Mesenchymal stem cell (in vitro differentiated cells and primary cell): ENCODE data around the gene KIN.

Source experiments
- DNase-seq: peaks from one replicate; pipeline ENCODE4 v3.0.0-alpha.2; 2013
- H2AFZ ChIP-seq: one replicate; pipeline ENCODE4 v1.6.1; 2013; ENCODE audit warnings: low read depth, mild to moderate bottlenecking, control low read depth, inconsistent platforms, low read length, moderate library complexity
- H2AK5ac ChIP-seq: 2 replicates; pipeline ENCODE4 v1.6.1; 2013; ENCODE audit warnings: low read length, moderate library complexity, mild to moderate bottlenecking, inconsistent platforms; ENCODE audit not compliant: severe bottlenecking
- H2BK120ac ChIP-seq: one replicate; pipeline ENCODE4 v1.6.1; 2013; ENCODE audit warnings: low read depth, mild to moderate bottlenecking, inconsistent platforms, low read length, moderate library complexity
- H2BK12ac ChIP-seq, 2 experiments: one replicate each; pipeline ENCODE4 v1.6.1; 2013; ENCODE audit warnings: inconsistent platforms in 2 of 2, low read length in 2 of 2, mild to moderate bottlenecking in 2 of 2, moderate library complexity in 2 of 2, control low read depth in 1 of 2
- H2BK15ac ChIP-seq: one replicate; pipeline ENCODE4 v1.6.1; 2013; ENCODE audit warnings: mild to moderate bottlenecking, low read depth, inconsistent platforms; ENCODE audit not compliant: poor library complexity, severe bottlenecking
- H2BK5ac ChIP-seq: 2 replicates; pipeline ENCODE4 v1.6.1; 2013; ENCODE audit warnings: low read depth, mild to moderate bottlenecking, low read length, control low read depth, inconsistent platforms; ENCODE audit not compliant: poor library complexity, severe bottlenecking
- H3K14ac ChIP-seq, 2 experiments: one replicate each; pipeline ENCODE4 v1.6.1; 2013; ENCODE audit warnings: inconsistent platforms in 2 of 2, low read length in 2 of 2, control low read depth in 1 of 2, mild to moderate bottlenecking in 1 of 2, moderate library complexity in 1 of 2
- H3K18ac ChIP-seq, 2 experiments: one replicate each; pipeline ENCODE4 v1.6.1; 2013; ENCODE audit warnings: inconsistent platforms in 2 of 2, low read length in 2 of 2, control low read depth in 1 of 2, low read depth in 1 of 2, mild to moderate bottlenecking in 1 of 2
- H3K23ac ChIP-seq, 2 experiments: one replicate each; pipeline ENCODE4 v1.6.1; 2013; ENCODE audit warnings: inconsistent platforms in 2 of 2, low read length in 2 of 2, mild to moderate bottlenecking in 2 of 2, moderate library complexity in 2 of 2, control low read depth in 1 of 2
- H3K27ac ChIP-seq: 2 replicates; pipeline ENCODE4 v1.5.1; 2013; ENCODE audit warnings: mild to moderate bottlenecking, moderate library complexity, low read length, control low read depth, inconsistent platforms; ENCODE audit not compliant: poor library complexity, severe bottlenecking
- H3K27me3 ChIP-seq, 2 experiments: 2 replicates each; pipeline versions ENCODE4 v1.6.1 to v1.7.0; 2013; ENCODE audit warnings: low read length in 2 of 2, mild to moderate bottlenecking in 2 of 2, moderate library complexity in 2 of 2, control low read depth in 1 of 2, inconsistent platforms in 1 of 2; ENCODE audit not compliant: control insufficient read depth in 1 of 2, insufficient read depth in 1 of 2
- H3K36me3 ChIP-seq, 2 experiments: 2 replicates each; pipeline versions ENCODE4 v1.6.1 to v1.7.0; 2013; ENCODE audit warnings: low read length in 2 of 2, control low read depth in 1 of 2, inconsistent platforms in 1 of 2, low read depth in 1 of 2, mild to moderate bottlenecking in 1 of 2; ENCODE audit not compliant: insufficient read depth in 2 of 2, control insufficient read depth in 1 of 2
- H3K4ac ChIP-seq, 2 experiments: one replicate each; pipeline ENCODE4 v1.6.1; 2013; ENCODE audit warnings: inconsistent platforms in 2 of 2, low read length in 2 of 2, mild to moderate bottlenecking in 2 of 2, moderate library complexity in 2 of 2, control low read depth in 1 of 2, low read depth in 1 of 2
- H3K4me1 ChIP-seq: 2 replicates; pipeline ENCODE4 v1.6.1; 2013; ENCODE audit warnings: low read depth, low read length, control low read depth; ENCODE audit not compliant: control insufficient read depth, insufficient read depth
- H3K4me2 ChIP-seq: 2 replicates; pipeline ENCODE4 v1.6.1; 2013; ENCODE audit warnings: low read length, mild to moderate bottlenecking, inconsistent platforms; ENCODE audit not compliant: poor library complexity, severe bottlenecking
- H3K4me3 ChIP-seq, 2 experiments: 2 replicates each; pipeline versions ENCODE4 v1.5.1 to v1.7.0; 2013; ENCODE audit warnings: low read length in 2 of 2, mild to moderate bottlenecking in 2 of 2, control low read depth in 1 of 2, low read depth in 1 of 2; ENCODE audit not compliant: insufficient read depth in 1 of 2
- H3K79me1 ChIP-seq: replicated peaks from 2 replicates; pipeline ENCODE4 v1.6.1; 2013; ENCODE audit warnings: mild to moderate bottlenecking, control low read depth, low read length, inconsistent platforms; ENCODE audit not compliant: poor library complexity, severe bottlenecking
- H3K9ac ChIP-seq: 2 replicates; pipeline ENCODE4 v1.7.0; 2013; ENCODE audit warnings: mild to moderate bottlenecking, low read length, moderate library complexity
- H3K9me3 ChIP-seq: 2 replicates; pipeline ENCODE4 v1.7.0; 2013; ENCODE audit warnings: mild to moderate bottlenecking, low read length; ENCODE audit not compliant: control insufficient read depth
- H4K8ac ChIP-seq: one replicate; pipeline ENCODE4 v1.6.1; 2013; ENCODE audit warnings: inconsistent platforms, mild to moderate bottlenecking, low read length, moderate library complexity
- H4K91ac ChIP-seq: one replicate; pipeline ENCODE4 v1.6.1; 2013; ENCODE audit warnings: mild to moderate bottlenecking, low read length, inconsistent platforms
- WGBS: methylation state at CpG from one replicate; pipeline ENCODE4 v1.1.7; 2013; ENCODE audit warnings: mixed read lengths; 5-methylcytosine and 5-hydroxymethylcytosine counted together

The KIN gene

GRCh38 chr10:7703140-7703539, 84.7 kb downstream of the KIN start, which contains the start of gene ITIH2:
TSS of gene ITIH2 (plus strand) at chr10:7703316. CDS start at chr10:7703435, 119 bp downstream.
- H3K27me3 ChIP-seq = peaks cover 4 to 43% of the 10 kb centered on the region in 2 experiments
- no peak within 1 kb of the TSS for H3K14ac ChIP-seq
- no peaks in the 10 kb centered on the region for H3K36me3 ChIP-seq
- H3K27ac ChIP-seq = no peak within 1 kb of the TSS
- H2BK15ac ChIP-seq = no peak within 1 kb of the TSS
- no peaks in the 10 kb centered on the region for H3K4me1 ChIP-seq
- H3K4ac ChIP-seq = no peak within 1 kb of the TSS
- H2AFZ ChIP-seq = no peak within 1 kb of the TSS
- H3K9ac ChIP-seq = no peak within 1 kb of the TSS
- H4K8ac ChIP-seq = no peak within 1 kb of the TSS
- no peak within 1 kb of the TSS for H3K18ac ChIP-seq
- no peak for DNase-seq
- no peak within 1 kb of the TSS for H2BK5ac ChIP-seq
- H2BK120ac ChIP-seq = no peak within 1 kb of the TSS
- no peaks in the 10 kb centered on the region for H3K79me1 ChIP-seq
- no peaks in the 10 kb centered on the region for H3K9me3 ChIP-seq
- no peak within 1 kb of the TSS for H3K4me2 ChIP-seq
- H3K4me3 ChIP-seq = no peak within 1 kb of the TSS
- H2AK5ac ChIP-seq = no peak within 1 kb of the TSS
- H2BK12ac ChIP-seq = no peak within 1 kb of the TSS
- no peak within 1 kb of the TSS for H4K91ac ChIP-seq
- WGBS = 60% methylated on average over 3 of the region's 4 CpGs
- H3K23ac ChIP-seq = no peak within 1 kb of the TSS

DNA sequence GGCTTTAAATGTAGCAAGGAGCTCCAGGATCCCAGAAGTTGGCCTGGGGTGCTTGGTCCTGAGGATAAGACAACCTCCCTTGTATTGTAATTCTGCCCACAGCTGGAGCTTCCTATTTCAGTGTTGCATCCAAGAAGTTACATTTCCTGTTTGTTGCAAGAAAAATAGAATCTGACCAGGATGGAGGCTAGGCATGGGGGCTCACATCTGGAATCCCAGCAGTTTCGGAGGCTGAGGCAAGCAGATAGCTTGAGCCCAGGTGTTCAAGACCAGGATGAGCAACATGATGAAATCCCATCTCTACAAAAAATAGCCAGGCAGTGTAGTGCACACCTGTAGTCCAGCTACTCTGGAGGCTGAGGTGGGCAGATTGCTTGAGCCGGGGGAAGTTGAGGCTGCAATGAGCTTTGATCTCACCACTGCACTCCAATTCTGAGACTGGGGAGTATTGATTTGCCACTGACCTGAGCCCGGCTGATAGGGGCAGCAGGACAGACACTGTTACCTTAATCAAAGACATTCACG, 85.4 kb downstream of the KIN start:
- Histone ChIP-seq H3K4me2 (no peak overlapping the region), H3K79me1 (no peaks in the 10 kb centered on the region), H3K4me1 (no peaks in the 10 kb centered on the region), H2BK5ac (no peak overlapping the region), H3K4ac (no peak overlapping the region), H3K9ac (no peak overlapping the region), H3K14ac (no peak overlapping the region), H3K4me3 (no peak overlapping the region), H2AFZ (no peak overlapping the region), H3K27me3 (peaks cover 4 to 43% of the 10 kb centered on the region in 2 experiments), H4K8ac (no peak overlapping the region), H3K18ac (no peak overlapping the region), H3K27ac (no peak overlapping the region), H3K9me3 (no peaks in the 10 kb centered on the region), H2AK5ac (no peak overlapping the region), H2BK12ac (no peak overlapping the region), H3K36me3 (no peaks in the 10 kb centered on the region), H2BK120ac (no peak overlapping the region), H4K91ac (no peak overlapping the region), H3K23ac (no peak overlapping the region), H2BK15ac (no peak overlapping the region)
- no peak for DNase-seq
- WGBS = 83% methylated on average over 4 of the region's 4 CpGs

DNA sequence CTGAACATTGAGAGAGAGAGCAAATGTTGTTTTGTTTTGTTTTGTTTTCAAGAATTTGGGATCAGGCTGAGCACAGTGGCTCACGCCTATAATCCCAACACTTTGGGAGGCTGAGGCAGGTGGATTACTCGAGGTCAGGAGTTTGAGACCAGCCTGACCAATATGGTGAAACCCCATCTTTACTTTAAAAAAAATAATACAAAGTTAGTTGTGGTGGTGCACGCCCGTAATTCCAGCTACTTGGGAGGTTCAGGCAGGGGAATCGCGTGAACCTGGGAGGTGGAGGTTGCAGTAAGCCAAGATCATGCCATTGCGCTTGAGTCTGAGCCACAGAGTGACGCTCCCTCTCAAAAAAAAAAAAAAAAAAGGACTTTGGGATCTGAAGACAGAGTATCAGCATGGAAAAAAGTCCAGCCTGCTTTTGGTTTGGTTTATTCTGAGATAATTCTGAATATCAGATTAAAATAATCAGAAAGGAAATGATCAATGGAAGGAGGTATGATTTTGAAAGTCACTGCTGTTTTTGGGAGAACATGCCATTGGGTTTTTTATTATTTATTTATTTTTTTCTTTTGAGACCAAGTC, 86.5 kb downstream of the KIN start:
- no peak for DNase-seq
- no peaks in the 10 kb centered on the region for H3K9me3 ChIP-seq
- H3K9ac ChIP-seq = no peak overlapping the region
- no peak overlapping the region for H3K18ac ChIP-seq
- WGBS = 82% methylated on average over 6 of the region's 8 CpGs
- no peak overlapping the region for H3K4ac ChIP-seq
- no peak overlapping the region for H2AFZ ChIP-seq
- H2AK5ac ChIP-seq = no peak overlapping the region
- H3K4me3 ChIP-seq = no peak overlapping the region
- H2BK120ac ChIP-seq = no peak overlapping the region
- H3K79me1 ChIP-seq = no peaks in the 10 kb centered on the region
- H2BK12ac ChIP-seq = no peak overlapping the region
- H2BK5ac ChIP-seq = no peak overlapping the region
- no peak overlapping the region for H3K23ac ChIP-seq
- H4K91ac ChIP-seq = no peak overlapping the region
- H2BK15ac ChIP-seq = no peak overlapping the region
- H3K14ac ChIP-seq = no peak overlapping the region
- H3K4me1 ChIP-seq = no peaks in the 10 kb centered on the region
- peaks cover 4 to 35% of the 10 kb centered on the region in 2 experiments for H3K27me3 ChIP-seq
- H4K8ac ChIP-seq = no peak overlapping the region
- no peak overlapping the region for H3K4me2 ChIP-seq
- H3K36me3 ChIP-seq = no peaks in the 10 kb centered on the region
- no peak overlapping the region for H3K27ac ChIP-seq
